ENCODE results near the gene HACD2.

DNA sequence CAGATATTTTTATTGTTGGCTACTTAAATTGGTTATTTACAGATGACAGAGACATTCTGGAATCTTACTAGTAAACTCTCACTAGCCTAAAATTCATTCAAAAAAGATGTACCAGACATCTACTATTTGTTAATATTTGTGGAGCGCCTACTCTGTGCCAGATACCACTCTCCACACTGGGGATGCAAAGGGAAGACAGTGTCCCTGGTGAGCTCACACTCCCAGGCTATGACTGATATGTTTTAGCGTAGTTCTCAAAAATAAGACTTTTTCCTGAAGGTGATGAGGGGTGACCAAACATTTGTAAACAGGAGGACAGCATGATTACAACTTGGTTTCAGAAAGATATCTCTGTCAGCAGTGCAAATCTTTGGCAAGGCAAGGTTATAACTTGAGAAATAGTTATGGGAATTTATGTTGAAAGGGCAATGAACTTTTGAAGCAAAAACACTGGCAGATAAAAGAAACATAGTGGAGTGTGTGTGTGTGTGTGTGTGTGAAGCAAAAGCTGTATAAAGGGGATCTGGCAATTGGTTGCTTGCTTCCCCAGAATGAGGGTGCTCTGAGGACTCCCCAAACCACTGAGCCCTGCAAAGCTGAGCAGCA lies 51.2 kb downstream of the HACD2 start:
- TF ChIP-seq, protein P1, sequence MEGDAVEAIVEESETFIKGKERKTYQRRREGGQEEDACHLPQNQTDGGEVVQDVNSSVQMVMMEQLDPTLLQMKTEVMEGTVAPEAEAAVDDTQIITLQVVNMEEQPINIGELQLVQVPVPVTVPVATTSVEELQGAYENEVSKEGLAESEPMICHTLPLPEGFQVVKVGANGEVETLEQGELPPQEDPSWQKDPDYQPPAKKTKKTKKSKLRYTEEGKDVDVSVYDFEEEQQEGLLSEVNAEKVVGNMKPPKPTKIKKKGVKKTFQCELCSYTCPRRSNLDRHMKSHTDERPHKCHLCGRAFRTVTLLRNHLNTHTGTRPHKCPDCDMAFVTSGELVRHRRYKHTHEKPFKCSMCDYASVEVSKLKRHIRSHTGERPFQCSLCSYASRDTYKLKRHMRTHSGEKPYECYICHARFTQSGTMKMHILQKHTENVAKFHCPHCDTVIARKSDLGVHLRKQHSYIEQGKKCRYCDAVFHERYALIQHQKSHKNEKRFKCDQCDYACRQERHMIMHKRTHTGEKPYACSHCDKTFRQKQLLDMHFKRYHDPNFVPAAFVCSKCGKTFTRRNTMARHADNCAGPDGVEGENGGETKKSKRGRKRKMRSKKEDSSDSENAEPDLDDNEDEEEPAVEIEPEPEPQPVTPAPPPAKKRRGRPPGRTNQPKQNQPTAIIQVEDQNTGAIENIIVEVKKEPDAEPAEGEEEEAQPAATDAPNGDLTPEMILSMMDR (IDR thresholded peaks at IDR 0.05) = no peak
- no peak for TF ChIP-seq POLR2A (IDR thresholded peaks at IDR 0.05)

Measured in adrenal gland (tissue), 5 donors.